ENCODE results near the gene CADM3. TPM values are rescaled to one million over a fixed set of nuclear protein-coding genes. Genes with fewer than 3 reads are reported as not detected.

The CADM3 gene
- total RNA-seq, 1 donor from 2014 or later = under 0.01 TPM

- no peak for DNase-seq
Measured at GRCh38 chr1:159175571-159175970, 4.2 kb downstream of the CADM3 start.

DNA sequence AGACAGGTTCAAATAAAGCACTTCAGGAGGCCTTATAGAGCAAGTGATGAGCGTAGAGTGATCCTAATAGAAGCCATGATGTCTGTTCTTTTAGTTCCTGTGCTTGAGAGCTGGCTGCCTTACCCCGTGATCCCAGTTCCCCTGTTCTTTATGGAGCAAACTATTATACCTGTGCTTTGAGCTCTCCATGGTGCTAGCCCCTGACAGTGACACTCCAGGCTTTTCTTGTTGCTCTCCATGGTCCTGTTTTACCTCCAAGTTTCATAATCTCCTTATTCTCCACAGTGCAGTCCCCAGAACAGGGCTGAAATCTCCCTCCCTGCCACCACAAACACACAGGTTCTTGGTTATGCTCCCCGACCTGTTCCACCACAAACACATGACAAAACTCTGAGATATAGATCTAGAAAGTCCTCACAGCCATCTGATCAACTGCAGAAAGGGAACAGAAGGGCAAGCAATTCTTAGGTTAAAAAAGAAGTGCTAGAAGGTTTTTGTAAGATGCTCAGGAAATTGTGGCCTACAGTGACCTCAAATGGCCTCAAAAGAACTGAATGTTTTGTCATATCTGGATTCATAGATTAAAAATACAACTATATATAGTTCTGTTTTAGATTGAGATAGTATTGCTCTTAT is 6.0 kb downstream of the CADM3 start:
- peak; percentile 86 for DNase-seq

GRCh38 chr1:159179906-159180305 is 8.5 kb downstream of the CADM3 start:
- DNase-seq = no peak

GRCh38 chr1:159180516-159180915 is 9.1 kb downstream of the CADM3 start:
- DNase-seq = no peak

GRCh38 chr1:159181328-159182024 is 10.1 kb downstream of the CADM3 start:
- no peak for DNase-seq

GRCh38 chr1:159184201-159184600 is 12.8 kb downstream of the CADM3 start:
- no peak for DNase-seq

GRCh38 chr1:159185121-159185520 is 13.7 kb downstream of the CADM3 start:
- DNase-seq = no peak

DNA sequence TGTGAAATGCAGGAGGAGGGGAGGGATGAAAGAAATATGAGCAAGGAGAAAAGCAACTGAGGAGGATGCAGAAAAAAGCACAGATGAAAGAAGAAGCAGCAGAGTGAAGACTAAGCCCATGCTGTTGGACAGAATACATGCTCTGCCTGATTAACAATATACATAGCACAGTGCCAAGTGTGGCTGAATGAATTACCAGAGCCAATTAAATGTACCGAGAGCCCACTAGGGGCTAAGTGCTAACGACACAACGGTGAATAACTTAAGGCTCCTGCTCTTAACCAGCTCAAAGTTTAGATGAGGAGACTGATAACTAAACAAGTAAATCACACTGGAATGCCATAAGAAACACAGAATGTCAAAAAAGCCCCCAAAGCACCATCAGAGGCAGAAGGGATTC is 15.6 kb downstream of the CADM3 start:
- no peak for DNase-seq

DNA sequence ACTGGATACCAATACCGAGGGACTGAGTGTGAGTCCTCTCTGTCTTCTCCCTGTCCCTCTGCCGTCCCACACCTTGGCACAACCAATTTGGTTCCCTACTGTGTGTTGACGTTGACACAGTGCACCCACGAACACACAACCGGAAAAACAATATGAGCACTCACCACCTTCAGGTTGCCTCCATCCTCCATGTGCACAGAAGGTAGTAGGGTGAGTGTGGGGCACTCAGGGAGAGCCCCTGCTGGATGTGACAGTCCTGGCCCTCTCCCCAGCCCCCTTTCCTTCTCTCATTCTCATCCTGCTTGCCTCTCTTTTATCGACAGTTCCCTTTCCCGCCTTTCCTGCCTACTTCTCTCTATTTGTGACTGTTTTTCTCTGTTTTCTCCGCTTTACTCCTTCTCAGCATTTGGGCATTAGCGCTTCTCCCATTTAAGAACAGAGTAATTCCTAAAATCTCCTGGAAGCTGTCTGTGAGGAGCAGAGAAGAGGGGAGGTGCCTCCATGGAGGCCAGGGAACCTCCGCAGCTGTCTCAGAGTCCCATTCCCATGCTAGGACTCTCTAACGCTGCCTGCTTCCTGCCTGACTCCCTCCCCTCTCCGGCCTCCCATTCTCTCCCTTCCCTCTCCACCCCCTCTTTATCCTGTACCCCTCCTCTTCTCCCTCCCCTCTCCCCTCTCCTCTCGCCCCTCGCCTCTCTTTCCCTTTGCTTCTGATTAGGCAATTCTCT is 16.4 kb downstream of the CADM3 start:
- DNase-seq = no peak

DNA sequence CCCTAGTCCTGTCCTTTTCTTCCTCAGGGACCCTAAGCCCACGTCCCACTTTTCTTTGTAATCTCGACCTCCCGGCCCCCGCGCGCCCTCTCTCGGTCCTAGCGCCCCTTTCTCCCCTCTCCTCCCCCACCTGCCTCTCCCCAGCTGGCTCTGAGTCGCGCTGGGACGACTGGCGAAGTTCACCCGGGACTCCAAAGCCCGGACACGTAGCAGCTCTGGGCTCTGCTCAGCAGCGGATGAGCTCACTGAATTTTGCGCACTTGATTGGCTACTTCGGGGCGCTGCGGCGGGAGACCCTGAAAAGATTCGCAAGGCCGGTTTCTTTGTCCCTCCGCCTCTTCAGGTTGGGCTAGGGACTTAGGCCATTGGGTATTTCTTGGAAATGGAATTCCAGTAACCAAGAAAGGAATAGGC is 17.0 kb downstream of the CADM3 start:
- DNase-seq = peak; percentile 64

DNA sequence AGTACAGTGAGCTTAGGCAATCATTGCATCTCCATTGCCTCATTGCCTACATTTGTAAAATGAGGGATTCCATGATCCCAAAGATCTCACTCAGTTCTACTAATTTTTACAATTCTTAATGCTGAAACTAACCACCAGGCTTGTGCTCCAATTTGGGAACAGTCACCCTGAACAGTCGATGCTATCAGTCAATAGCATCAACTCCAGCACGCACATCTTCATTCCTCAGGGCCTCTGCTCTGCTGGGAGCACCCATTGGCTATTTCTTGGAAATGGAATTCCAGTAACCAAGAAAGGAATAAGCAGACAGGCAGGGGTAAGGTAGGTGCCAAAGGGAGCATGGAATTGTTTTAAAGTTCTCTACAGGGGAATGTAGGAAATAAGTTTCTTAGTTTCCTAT is 19.0 kb downstream of the CADM3 start:
- DNase-seq = no peak

DNA sequence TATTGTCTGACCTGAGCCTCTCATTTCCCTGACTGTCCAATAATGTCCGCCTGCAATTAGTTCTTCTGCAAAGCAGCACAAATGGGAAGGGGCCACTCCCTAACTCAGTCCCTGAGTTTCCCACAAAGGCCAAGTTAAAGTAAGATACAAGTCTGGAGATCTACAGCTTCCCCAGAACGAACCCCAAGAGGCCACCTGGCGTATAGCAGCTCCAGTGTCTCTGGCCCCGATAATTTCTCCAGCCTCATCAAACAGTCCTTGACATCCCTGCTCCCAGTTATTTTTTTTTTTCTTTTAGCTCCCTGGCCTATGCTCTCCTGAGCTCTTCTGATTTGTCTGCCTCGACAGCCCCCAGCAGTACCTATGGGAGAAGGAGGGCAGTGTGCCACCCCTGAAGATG is 25.1 kb downstream of the CADM3 start:
- no peak for DNase-seq

DNA sequence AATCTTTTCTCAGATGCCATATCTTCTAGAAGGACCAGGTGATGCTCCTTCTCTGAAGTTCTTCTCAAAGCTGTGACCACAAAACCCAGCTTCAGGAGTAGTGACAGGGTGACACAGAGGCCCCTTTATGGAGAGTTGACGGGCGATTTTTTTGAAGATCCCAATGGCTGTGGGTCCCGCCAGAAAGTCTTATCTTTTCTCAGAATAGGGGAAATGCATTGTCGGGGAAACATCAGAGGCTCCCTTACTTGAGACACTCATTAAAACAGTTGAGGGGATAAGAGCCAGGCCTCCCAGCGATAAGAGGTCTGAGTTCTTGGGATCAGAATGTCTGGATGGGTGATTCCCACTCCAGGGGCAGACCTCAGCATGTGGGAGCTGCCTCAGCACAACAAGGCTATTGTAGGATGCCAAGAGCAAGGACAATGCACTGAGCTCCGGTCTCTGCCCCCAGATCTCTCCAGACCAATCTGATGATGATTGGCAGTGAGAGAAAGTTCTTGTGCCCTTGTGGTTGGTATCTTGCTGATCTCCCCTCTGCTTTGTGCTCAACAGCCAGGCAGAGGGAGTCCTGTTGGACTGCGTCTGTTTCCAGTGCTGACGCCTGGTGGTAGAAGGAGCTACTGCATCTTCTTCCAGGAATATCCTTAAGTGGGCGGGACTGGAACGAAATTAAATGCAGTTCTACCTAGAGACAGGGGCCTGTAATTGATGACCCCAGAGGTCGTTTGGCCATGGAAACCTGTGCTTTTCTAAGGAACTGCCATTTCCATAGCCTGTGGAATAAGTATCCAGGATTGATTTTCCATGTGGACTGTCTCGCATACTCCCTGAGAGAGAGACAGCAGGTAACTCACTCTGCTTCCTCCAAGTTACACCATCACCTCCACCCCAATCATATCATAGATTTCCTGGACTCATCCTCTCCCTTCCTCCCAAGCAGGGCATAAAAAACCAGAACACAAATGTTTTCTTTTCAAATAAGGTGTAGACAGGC is 26.4 kb downstream of the CADM3 start:
- peak; percentile 90 for DNase-seq

GRCh38 chr1:159199901-159200300 is 28.5 kb downstream of the CADM3 start:
- no peak for DNase-seq

- DNase-seq = no peak
Measured at GRCh38 chr1:159200769-159201168, 29.4 kb downstream of the CADM3 start.

DNA sequence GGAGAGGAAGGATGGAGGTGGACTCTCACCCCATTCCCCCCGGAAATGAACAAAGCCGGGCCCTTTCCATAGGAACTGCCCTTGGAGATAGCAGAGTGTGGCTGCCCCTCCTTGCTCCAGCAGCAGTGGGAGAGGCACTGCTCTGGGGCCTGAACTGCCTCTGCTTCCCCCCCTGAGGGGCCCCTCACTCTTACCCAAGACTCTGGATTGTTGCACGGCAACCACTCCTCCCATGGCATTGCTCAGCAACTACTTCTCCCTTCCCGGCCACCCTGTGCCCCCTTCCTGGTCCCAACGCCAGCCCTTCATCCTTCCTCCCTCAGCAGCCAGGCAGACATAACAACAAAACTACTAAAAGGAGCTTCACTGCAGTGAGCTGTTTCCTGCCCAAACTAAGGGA is 30.2 kb downstream of the CADM3 start:
- no peak for DNase-seq

GRCh38 chr1:159203610-159204009 is 32.2 kb downstream of the CADM3 start:
- no peak for DNase-seq

DNA sequence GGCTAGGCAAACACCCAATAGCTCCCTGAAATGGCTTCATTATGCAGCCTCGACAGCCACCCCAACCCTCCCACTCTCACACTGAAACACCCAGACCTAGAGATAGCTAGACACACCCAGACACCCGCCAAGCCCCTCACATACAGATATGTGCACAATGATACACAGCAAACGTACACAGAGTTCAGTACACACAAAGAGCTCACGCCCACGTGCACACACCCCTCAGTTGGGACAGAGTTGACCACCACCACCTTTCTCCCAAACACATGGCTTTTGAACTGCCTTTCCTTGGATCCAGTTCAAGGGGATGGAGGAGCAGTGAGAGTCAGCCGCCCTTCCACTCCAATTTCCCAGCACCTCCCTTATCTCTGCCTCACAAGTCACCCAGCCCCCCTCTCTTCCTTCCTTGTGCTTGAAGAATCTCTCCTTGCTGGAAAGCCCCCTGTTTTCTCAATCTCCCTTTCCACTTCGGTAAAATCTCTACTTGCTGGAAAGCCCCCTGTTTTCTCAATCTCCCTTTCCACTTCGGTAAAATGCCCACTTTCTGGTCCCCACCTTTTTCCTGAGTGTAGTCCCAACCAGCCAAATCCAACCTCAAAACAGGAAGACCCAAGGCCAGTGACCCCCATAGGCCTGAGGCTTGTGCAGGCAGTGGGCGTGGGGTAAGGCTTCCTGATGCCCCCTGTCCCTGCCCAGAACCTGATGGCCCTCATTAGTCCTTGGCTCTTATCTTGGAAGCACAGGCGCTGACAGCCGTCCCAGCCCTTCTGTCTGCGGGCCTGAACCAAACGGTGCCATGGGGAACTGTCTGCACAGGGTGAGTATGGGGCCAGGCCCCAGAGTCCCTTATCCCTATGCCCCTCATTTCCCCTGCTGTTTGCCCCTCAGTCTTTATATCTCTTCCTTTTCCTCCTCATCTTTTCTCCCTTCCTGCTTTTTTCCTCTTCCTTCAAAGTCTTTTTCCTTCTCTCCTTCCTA is 33.0 kb downstream of the CADM3 start, which contains the start of gene ACKR1:
TSS of gene ACKR1 (plus strand) at position 715 of the 981 bp plus-strand sequence. CDS start at position 800, 85 bp downstream.
- no peak for DNase-seq

DNA sequence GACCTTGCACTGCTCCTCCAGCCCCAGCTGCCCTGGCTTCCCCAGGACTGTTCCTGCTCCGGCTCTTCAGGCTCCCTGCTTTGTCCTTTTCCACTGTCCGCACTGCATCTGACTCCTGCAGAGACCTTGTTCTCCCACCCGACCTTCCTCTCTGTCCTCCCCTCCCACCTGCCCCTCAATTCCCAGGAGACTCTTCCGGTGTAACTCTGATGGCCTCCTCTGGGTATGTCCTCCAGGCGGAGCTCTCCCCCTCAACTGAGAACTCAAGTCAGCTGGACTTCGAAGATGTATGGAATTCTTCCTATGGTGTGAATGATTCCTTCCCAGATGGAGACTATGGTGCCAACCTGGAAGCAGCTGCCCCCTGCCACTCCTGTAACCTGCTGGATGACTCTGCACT is 33.8 kb downstream of the CADM3 start:
- no peak for DNase-seq

GRCh38 chr1:159206110-159206509 is 34.7 kb downstream of the CADM3 start:
- no peak for DNase-seq

DNA sequence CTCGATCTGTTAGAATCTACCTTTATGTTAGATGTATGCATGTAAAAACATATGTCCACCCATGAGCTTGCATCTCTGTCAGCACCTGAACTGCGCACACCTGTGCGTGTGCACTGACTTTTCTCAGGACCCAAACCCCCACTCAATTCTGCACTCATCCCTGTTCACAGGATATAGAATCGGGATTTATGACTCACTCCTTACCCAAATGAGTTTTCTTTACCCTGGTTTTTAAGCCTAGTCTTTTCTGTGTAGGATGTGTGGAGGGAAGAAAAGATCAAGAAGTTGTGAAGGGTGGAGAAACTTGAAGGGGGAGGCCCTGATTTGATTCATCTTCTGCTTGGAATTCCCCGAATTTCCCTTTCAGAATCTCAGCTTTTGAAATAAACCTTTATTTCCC is 35.7 kb downstream of the CADM3 start:
- DNase-seq = no peak

Measured in dermis blood vessel endothelial cell (primary cell).